Spinal cord (tissue), 10 donors: Measurements from ENCODE around the gene PAX8. TPM values are rescaled to one million over a fixed set of nuclear protein-coding genes. Genes with fewer than 3 reads are reported as not detected.
"Not testable (repeated sequence)": the region's sequence is repeated elsewhere in the genome, so short reads cannot be mapped to it uniquely, and the experiment has no call there.

ENCODE experiments used
- DNase-seq, 6 donors: peaks; one replicate each; pipeline versions ENCODE4 v3.0.0 to v3.0.0-alpha.2; 2013 to 2015; ENCODE audit warnings: low spot score in 6 of 6, low read depth in 4 of 6
- H3K27ac ChIP-seq: one replicate; pipeline ENCODE4 v1.5.1; 2013; ENCODE audit warnings: low read depth, low read length, control low read depth
- H3K27me3 ChIP-seq: one replicate; pipeline ENCODE4 v1.6.1; 2013; ENCODE audit warnings: low read length; ENCODE audit not compliant: control insufficient read depth, insufficient read depth
- H3K36me3 ChIP-seq: one replicate; pipeline ENCODE4 v1.6.1; 2013; ENCODE audit warnings: low read length; ENCODE audit not compliant: control insufficient read depth, insufficient read depth
- H3K4me1 ChIP-seq: one replicate; pipeline ENCODE4 v1.6.1; 2013; ENCODE audit warnings: low read length; ENCODE audit not compliant: control insufficient read depth, insufficient read depth
- H3K4me3 ChIP-seq: one replicate; pipeline ENCODE4 v1.5.1; 2013; ENCODE audit warnings: low read depth, low read length, control low read depth
- H3K9me3 ChIP-seq: one replicate; pipeline ENCODE4 v1.6.1; 2013; ENCODE audit warnings: low read length; ENCODE audit not compliant: control insufficient read depth, insufficient read depth
- WGBS: methylation state at CpG from one replicate; pipeline ENCODE4 v1.1.5; 2013; ENCODE audit warnings: missing lambda C conversion rate; ENCODE audit not compliant: insufficient coverage; 5-methylcytosine and 5-hydroxymethylcytosine counted together
- polyA plus RNA-seq, 2 donors: library from polyadenylated mRNA; unstranded; fragments of 120-200 nt; gene quantifications; one replicate each; pipeline ENCODE4 v1.2.1, GENCODE V29; 2013; ENCODE audit not compliant: insufficient read length in 2 of 2
- total RNA-seq, 2 donors: library from RNA; depleted of rRNA in 1 of 2; stranded (reverse); fragments of 120-200 nt in 1 of 2; fragments of >200 nt in 1 of 2; gene quantifications; one replicate each; pipeline versions ENCODE4 v1.2.3 to v1.2.4, GENCODE V29; 2013 to 2014
- donor health status: healthy.

The PAX8 gene
- total and polyA plus RNA-seq, 4 donors: 3.7 to 42.7 (median 16.1) TPM

DNA sequence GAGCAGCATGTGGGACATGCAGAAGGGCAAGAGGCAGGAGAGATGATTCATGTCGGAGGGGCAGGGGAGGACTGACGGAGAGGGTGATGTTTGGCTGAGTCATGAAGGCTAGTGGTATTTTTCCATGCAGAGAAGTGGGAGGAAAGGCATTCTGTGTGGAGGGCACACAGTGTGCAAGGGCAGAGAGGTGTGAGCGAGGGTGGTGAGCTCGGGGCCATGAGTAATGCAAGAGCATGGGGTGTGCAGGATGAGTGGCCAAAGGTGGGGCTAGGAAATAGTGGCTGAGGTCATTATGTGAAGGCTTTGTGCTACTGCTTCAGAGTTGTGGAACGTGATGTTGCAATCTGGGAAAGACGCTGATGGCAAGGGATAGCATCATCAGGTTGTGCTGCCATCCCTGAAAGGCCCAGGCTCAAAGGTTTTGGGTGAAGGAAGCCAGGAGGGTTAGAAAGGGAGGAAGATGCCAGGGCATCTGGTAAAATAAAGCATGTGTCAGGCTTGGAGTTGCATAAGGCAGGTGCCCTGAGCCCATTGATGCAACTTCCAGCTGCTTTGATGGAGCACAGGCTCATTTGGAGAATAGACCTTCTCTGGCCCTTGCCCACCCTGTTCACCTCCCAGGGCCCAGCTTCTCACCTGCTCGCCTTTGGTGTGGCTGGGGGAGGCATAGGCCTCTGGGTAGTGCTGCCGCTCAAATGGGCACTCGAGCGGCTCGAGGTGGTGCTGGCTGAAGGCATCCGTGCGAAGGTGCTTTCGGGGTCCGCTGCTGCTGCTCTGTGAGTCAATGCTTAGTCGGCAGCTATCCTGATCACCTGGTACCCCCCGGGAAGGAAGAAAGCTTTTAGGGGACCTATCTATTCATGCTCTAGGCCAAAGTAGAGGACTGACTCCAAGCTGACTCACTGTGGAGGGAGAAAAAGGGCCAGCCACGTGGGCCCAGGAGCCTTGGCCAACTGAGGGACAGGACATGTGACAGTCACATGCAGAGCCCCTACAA is 37.5 kb downstream of the PAX8 start:
- WGBS: 88% methylated on average over 15 of the region's 18 CpGs
- no peak overlapping the region for H3K4me3 ChIP-seq
- H3K27ac ChIP-seq: no peak overlapping the region
- H3K36me3 ChIP-seq: peaks cover 9% of the 10 kb centered on the region
- no peaks in the 10 kb centered on the region for H3K9me3 ChIP-seq
- DNase-seq: no peak
- H3K27me3 ChIP-seq: no peaks in the 10 kb centered on the region
- H3K4me1 ChIP-seq: peaks cover 36% of the 10 kb centered on the region

DNA sequence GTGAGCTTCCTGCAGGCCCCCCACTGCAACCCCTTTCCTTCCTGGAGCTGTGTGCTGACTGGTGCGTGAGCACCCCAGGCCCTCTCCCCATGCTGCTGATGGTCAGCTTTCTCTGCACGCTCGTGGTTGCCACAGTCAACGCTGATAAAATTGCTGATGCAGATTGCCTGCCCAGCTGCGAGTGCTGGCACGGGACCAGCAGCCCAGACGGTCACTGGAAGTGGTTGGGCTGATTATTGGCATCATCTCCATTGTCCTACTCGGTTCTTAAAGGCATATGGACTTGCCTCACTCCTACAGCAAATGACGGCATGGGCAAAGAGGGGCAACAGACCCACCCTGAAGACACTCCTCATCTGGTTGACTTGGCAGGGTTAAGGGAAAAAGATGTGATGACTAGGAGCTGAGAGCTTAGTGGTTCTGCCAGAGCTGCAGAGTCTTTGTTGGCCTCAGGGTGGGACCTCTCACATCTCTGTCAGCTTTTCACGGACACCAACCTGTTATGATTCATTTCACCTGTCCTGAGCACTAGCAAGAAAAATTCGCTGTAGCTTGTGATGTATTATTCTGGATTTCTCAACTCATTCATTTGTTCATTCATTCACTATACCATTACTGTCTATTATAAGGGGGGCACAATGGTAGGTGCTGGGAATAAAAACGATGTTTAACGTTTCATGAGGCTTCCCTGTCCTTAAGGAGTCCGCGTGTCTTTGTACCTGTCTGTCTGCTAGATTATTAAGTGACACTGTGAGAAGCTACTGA is 38.4 kb downstream of the PAX8 start:
- no peaks in the 10 kb centered on the region for H3K9me3 ChIP-seq
- H3K27me3 ChIP-seq: no peaks in the 10 kb centered on the region
- H3K4me3 ChIP-seq: no peak overlapping the region
- peaks cover 12% of the 10 kb centered on the region for H3K36me3 ChIP-seq
- H3K4me1 ChIP-seq: peaks cover 36% of the 10 kb centered on the region
- peak in 5 of 6 donors; percentile 42 to 91 (median 62) for DNase-seq
- H3K27ac ChIP-seq: no peak overlapping the region
- 29% methylated on average over 11 of the region's 15 CpGs for WGBS

DNA sequence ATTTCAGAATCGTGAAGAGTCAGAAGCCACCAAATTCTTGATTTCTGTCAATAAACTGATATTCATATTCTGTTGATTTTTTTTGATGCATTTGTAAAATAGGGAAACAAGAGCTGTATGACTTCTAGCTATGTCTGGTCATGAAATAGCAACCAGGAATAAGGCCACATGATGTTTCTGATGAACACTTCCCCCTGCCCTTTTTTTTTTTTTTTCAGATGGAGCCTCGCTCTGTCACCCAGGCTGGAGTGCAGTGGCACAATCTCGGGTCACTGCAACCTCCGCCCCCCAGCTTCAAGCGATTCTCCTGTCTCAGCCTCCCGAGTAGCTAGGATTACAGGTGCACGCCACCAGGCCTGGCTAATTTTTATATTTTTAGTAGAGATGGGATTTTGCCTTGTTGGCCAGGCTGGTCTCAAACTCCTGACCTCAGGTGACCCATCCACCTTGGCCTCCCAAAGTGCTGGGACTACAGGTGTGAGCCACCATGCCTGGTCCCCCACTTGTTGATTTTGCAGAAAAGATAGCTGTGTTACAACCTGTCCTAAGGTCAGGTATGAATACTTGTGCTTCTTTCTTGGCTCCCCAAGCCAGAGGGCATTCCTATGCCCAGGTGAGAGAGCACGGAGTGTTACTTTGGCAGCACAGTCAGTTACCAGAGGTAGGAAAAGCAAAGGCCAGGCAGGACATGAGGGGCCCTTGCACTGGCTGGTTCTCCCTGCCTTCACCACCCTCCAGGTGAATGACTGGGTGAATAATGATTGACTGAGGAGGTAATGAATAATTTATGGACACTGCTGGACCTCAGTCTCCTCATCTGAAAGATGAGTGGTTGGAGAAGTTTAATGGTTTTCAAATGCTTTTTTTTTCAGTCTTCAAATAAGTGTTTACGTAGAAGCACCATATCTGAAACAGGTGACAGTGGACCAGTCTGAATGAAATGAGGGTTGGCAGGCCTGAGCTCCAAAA is 39.6 kb downstream of the PAX8 start:
- Histone ChIP-seq H3K27ac (no peak overlapping the region), H3K27me3 (no peaks in the 10 kb centered on the region), H3K9me3 (no peaks in the 10 kb centered on the region), H3K36me3 (peaks cover 17% of the 10 kb centered on the region), H3K4me1 (peaks cover 42% of the 10 kb centered on the region), H3K4me3 (no peak overlapping the region)
- 92% methylated on average over 2 of the region's 9 CpGs for WGBS
- no peak for DNase-seq

DNA sequence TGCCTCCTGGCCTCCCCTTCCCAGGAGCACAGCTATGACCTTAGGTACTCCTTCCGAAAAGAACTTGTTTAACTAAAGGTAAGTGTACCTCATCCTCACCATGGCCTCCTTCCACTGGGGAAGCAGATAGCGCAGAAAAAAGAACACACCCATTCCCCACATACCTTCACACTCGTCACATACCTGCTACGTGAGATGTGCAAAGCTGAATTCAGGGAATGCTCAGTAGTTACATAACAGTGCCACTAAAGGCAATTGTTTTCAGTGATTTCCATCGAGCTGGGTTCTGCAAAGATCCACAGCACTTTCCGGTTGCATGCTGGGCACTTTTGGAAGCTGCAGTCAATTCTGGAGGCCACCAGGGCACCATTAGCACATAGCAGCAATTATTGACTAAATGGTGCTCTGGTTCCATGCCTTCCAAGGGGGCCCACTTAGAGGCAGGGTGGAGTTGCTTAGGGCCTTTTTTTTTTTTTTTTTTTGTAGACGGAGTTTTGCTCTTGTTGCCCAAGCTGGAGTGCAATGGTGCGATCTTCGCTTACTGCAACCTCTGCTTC is 41.0 kb downstream of the PAX8 start:
- peak in 1 of 6 donors; percentile 65 for DNase-seq
- H3K27ac ChIP-seq: no peak overlapping the region
- no peaks in the 10 kb centered on the region for H3K27me3 ChIP-seq
- H3K36me3 ChIP-seq: peaks cover 17% of the 10 kb centered on the region
- peaks cover 46% of the 10 kb centered on the region for H3K4me1 ChIP-seq
- H3K4me3 ChIP-seq: no peak overlapping the region
- WGBS: 78% methylated on average over 6 of the region's 9 CpGs
- H3K9me3 ChIP-seq: no peaks in the 10 kb centered on the region

DNA sequence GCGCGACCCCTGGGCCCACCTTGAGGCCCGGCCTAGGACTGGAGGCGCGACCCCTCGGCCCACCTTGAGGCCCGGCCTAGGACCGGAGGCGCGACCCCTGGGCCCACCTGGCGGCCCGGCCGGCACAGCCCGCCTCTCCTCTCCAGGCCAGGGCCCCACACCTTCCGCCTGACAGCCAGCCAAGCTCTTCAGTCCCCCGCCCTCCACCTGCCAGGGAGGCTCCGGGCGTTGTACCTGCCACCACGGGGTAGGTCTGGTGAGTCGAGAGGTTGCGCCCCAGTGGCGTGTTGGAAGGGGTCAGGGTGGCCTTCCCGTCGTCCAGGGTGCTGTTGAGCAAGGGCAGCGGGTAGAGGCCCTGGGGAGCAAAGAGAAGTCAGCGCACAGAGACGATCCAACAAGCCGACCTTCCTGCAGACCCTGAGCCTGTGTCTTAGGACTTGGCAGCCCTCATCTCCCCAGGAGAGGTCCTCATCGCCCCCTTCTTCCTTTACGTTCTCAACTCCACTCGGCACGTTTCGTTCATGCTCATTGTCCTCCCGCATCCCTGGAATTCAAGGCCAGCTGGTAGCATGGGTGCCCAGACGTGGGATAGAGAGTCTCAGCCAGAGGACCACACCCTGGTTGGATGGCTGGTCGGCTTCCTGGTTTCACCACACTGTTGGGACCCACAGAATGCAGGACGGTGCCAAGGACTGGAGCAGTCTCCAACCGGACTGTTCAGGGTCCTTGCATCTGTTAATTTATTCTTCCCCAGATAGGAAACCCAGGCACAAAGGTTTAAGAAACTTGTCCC is 42.2 kb downstream of the PAX8 start:
- Histone ChIP-seq H3K4me1 (peaks cover 39% of the 10 kb centered on the region), H3K27me3 (no peaks in the 10 kb centered on the region), H3K27ac (no peak overlapping the region), H3K4me3 (no peak overlapping the region), H3K9me3 (no peaks in the 10 kb centered on the region), H3K36me3 (peaks cover 12% of the 10 kb centered on the region)
- no peak for DNase-seq
- WGBS: 91% methylated on average over 34 of the region's 38 CpGs

DNA sequence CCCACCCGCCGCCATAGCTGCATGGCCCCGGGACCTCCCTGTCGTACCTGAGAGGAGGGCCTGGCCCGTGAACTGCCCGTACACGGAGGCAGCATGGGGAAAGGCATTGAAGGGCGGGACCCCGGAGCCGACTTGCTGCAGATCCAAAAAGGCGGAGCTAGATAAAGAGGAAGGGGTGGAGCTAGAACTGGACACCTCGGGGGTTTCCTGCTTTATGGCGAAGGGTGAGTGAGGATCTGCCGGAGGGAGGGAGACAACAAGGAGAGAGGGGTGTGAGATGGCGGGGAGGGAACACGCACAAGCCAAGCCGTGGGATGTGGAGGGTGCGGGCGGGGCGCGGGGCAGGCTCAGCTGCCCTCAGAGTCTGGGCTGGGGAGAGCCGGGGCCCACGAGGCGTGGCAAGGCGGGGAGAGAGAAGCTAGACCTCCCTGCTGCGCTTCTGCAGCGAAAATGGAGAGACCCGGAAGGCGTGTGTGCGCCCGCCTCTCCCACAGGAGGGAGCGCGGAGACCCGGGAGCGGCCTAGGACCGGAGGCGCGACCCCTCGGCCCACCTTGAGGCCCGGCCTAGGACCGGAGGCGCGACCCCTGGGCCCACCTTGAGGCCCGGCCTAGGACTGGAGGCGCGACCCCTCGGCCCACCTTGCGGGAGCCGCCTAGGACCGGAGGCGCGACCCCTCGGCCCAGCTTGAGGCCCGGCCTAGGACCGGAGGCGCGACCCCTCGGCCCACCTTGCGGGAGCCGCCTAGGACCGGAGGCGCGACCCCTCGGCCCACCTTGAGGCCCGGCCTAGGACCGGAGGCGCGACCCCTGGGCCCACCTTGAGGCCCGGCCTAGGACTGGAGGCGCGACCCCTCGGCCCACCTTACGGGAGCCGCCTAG is 43.1 kb downstream of the PAX8 start:
- peak in 2 of 6 donors; percentile 55 to 85 for DNase-seq
- H3K36me3 ChIP-seq: peaks cover 12% of the 10 kb centered on the region
- 48% methylated on average over 58 of the region's 74 CpGs for WGBS

DNA sequence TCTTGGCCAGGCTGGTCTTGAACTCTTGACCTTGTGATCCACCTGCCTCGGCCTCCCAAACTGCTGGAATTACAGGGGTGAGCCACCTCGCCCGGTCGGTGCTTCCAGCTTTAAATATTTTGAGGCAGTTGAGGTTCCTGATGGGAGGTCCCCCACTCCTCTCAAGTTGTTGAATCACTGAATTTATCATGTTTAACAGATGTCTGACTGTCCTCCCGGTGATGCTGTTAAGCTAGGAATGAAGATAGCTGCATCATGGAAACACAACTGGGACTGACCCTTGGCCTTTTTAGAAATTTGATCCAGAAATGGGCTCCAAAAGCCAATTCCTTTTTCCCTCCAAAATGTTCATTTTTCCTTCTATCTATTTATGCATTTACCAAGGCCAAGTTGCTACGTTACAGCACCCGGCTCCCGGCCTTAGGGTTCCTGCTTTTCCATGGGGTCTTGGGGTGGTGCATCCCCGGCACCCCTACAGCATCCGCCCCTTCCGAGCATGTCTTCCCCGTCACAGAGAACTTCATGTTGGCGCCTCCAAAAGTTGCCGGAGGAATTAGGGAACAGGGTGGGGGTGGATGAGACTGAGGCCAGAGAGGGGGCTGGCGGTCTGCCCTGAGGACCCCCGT is 43.9 kb downstream of the PAX8 start:
- Histone ChIP-seq H3K27ac (no peak overlapping the region), H3K4me3 (no peak overlapping the region), H3K9me3 (no peaks in the 10 kb centered on the region), H3K36me3 (peaks cover 12% of the 10 kb centered on the region), H3K27me3 (no peaks in the 10 kb centered on the region), H3K4me1 (peaks cover 28% of the 10 kb centered on the region)
- no peak for DNase-seq
- 64% methylated on average over 12 of the region's 16 CpGs for WGBS

More for the DNA sequence above, 43.1 kb downstream of the PAX8 start:
- H3K4me3 ChIP-seq, H3K27ac ChIP-seq, H3K27me3 ChIP-seq, H3K9me3 ChIP-seq: not testable (repeated sequence)
- H3K4me1 ChIP-seq: peaks cover 32% of the 10 kb centered on the region
